HG03342 (cell line): ENCODE measurements around the gene AURKB.
"Not testable (repeated sequence)": the region's sequence is repeated elsewhere in the genome, so short reads cannot be mapped to it uniquely, and the experiment has no call there.

Experiments used
- ATAC-seq: cut with Tn5 transposase; IDR thresholded peaks from one replicate; pipeline ENCODE4 v1.9.1; 2021; ENCODE audit warnings: mild to moderate bottlenecking, moderate library complexity; ENCODE audit not compliant: unreplicated experiment

Gene AURKB

GRCh38 chr17:8209907-8210760 lies at the start of gene AURKB:
AURKB (minus strand) TSS chr17:8210575; CDS start chr17:8210224, 351 bp downstream.
- ATAC-seq = peak; percentile 81

- no peak for ATAC-seq
These were observed 47.4 kb upstream of the AURKB start for GRCh38 chr17:8257801-8258200.

GRCh38 chr17:8256691-8257090 lies 46.3 kb upstream of the AURKB start:
- ATAC-seq = no peak

GRCh38 chr17:8256291-8256690 lies 45.9 kb upstream of the AURKB start:
- ATAC-seq = no peak

- ATAC-seq = no peak
These were observed 45.1 kb upstream of the AURKB start for GRCh38 chr17:8255499-8255898.

GRCh38 chr17:8254881-8255280 lies 44.5 kb upstream of the AURKB start:
- no peak for ATAC-seq

GRCh38 chr17:8253801-8254200 lies 43.4 kb upstream of the AURKB start:
- ATAC-seq = no peak

- ATAC-seq = not testable (repeated sequence)
These were observed 41.0 kb upstream of the AURKB start for GRCh38 chr17:8251411-8251810.

GRCh38 chr17:8249621-8250500 lies 39.5 kb upstream of the AURKB start:
- no peak for ATAC-seq

- ATAC-seq = peak; percentile 45
These were observed 38.6 kb upstream of the AURKB start, which contains the start of gene PFAS for GRCh38 chr17:8248751-8249607. PFAS (plus strand) TSS chr17:8249289; CDS start chr17:8253938, 4,649 bp downstream.

GRCh38 chr17:8244768-8245167 lies 34.4 kb upstream of the AURKB start:
- ATAC-seq = no peak

GRCh38 chr17:8243827-8244226 lies 33.5 kb upstream of the AURKB start:
- no peak for ATAC-seq

GRCh38 chr17:8237886-8238285 lies 27.5 kb upstream of the AURKB start:
- no peak for ATAC-seq

GRCh38 chr17:8237175-8237574 lies 26.8 kb upstream of the AURKB start:
- ATAC-seq = no peak

- no peak for ATAC-seq
These were observed 25.3 kb upstream of the AURKB start for GRCh38 chr17:8235676-8236075.

GRCh38 chr17:8234361-8235270 lies 24.2 kb upstream of the AURKB start:
- no peak for ATAC-seq

- ATAC-seq = no peak
These were observed 21.3 kb upstream of the AURKB start for GRCh38 chr17:8231701-8232100.

- no peak for ATAC-seq
These were observed 16.8 kb upstream of the AURKB start for GRCh38 chr17:8227238-8227581.

GRCh38 chr17:8226536-8227237 lies 16.3 kb upstream of the AURKB start:
- ATAC-seq = no peak
